ENCODE results near the gene PPP1R14B.
A peak's percentile ranks its signal among the peaks of the same experiment; 100 is the strongest.

PPP1R14B gene

GRCh38 chr11:64281957-64282770 lies 35.4 kb upstream of the PPP1R14B start:
- no peak for DNase-seq (ENCODE audit: low spot score)

GRCh38 chr11:64278576-64279190 lies 31.9 kb upstream of the PPP1R14B start:
- no peak for DNase-seq (ENCODE audit: low spot score)

GRCh38 chr11:64276653-64277431 lies 30.1 kb upstream of the PPP1R14B start:
- DNase-seq (ENCODE audit: low spot score): no peak

- no peak for DNase-seq (ENCODE audit: low spot score)
Observed at GRCh38 chr11:64275841-64276240, 29.1 kb upstream of the PPP1R14B start.

GRCh38 chr11:64275031-64275800 lies 28.5 kb upstream of the PPP1R14B start:
- DNase-seq (ENCODE audit: low spot score): no peak

GRCh38 chr11:64269540-64270220 lies 22.9 kb upstream of the PPP1R14B start:
- DNase-seq (ENCODE audit: low spot score): peak; percentile 100

- peak; percentile 77 for DNase-seq (ENCODE audit: low spot score)
Observed at GRCh38 chr11:64268893-64269539, 22.3 kb upstream of the PPP1R14B start.

GRCh38 chr11:64268025-64268892 lies 21.5 kb upstream of the PPP1R14B start:
- no peak for DNase-seq (ENCODE audit: low spot score)

GRCh38 chr11:64267207-64267945 lies 20.6 kb upstream of the PPP1R14B start:
- no peak for DNase-seq (ENCODE audit: low spot score)

- no peak for DNase-seq (ENCODE audit: low spot score)
Observed at GRCh38 chr11:64266339-64266738, 19.6 kb upstream of the PPP1R14B start.

GRCh38 chr11:64265176-64266160 lies 18.7 kb upstream of the PPP1R14B start:
- DNase-seq (ENCODE audit: low spot score): no peak

- DNase-seq (ENCODE audit: low spot score): no peak
Observed at GRCh38 chr11:64264371-64264852, 17.7 kb upstream of the PPP1R14B start.

- no peak for DNase-seq (ENCODE audit: low spot score)
Observed at GRCh38 chr11:64263947-64264317, 17.2 kb upstream of the PPP1R14B start.

GRCh38 chr11:64263021-64263946 lies 16.5 kb upstream of the PPP1R14B start:
- peak; percentile 29 for DNase-seq (ENCODE audit: low spot score)

GRCh38 chr11:64262271-64263002 lies 15.7 kb upstream of the PPP1R14B start:
- no peak for DNase-seq (ENCODE audit: low spot score)

- DNase-seq (ENCODE audit: low spot score): no peak
Observed at GRCh38 chr11:64261556-64262080, 14.9 kb upstream of the PPP1R14B start.
